CD14-positive monocyte (primary cell): ENCODE measurements around the gene DMRT1. TPM values are rescaled to one million over a fixed set of nuclear protein-coding genes. Genes with fewer than 3 reads are reported as not detected.

Experiments used
- DNase-seq, 3 donors: peaks; one replicate each; pipeline ENCODE4 v3.0.0-alpha.2; 2011 to 2022
- H2AFZ ChIP-seq: 2 replicates; pipeline ENCODE4 v1.6.0; 2012; ENCODE audit warnings: mild to moderate bottlenecking, low read depth, low read length, inconsistent platforms; ENCODE audit not compliant: insufficient read depth, poor library complexity, severe bottlenecking
- H3K27ac ChIP-seq, 2 donors: 1 replicate in 1 of 2; 2 replicates in 1 of 2; pipeline ENCODE4 v1.5.1; 2012 to 2013; ENCODE audit warnings: low read length in 2 of 2, control low read depth in 1 of 2, inconsistent platforms in 1 of 2, low read depth in 1 of 2, mild to moderate bottlenecking in 1 of 2
- H3K27me3 ChIP-seq, 2 donors: one replicate each; pipeline versions ENCODE4 v1.6.0 to v1.6.1; 2011 to 2013; ENCODE audit warnings: low read length in 2 of 2; ENCODE audit not compliant: control insufficient read depth in 2 of 2, insufficient read depth in 2 of 2
- H3K36me3 ChIP-seq, 2 donors: replicated peaks in 1 of 2; 1 replicate in 1 of 2; 2 replicates in 1 of 2; pipeline versions ENCODE4 v1.5.1 to v1.6.1; 2012 to 2013; ENCODE audit warnings: low read length in 2 of 2, control low read depth in 1 of 2, inconsistent platforms in 1 of 2, mild to moderate bottlenecking in 1 of 2; ENCODE audit not compliant: insufficient read depth in 2 of 2, control insufficient read depth in 1 of 2
- H3K4me1 ChIP-seq, 2 donors: 1 replicate in 1 of 2; 2 replicates in 1 of 2; pipeline versions ENCODE4 v1.5.1 to v1.6.1; 2012 to 2013; ENCODE audit warnings: low read length in 2 of 2, control low read depth in 1 of 2, inconsistent platforms in 1 of 2, mild to moderate bottlenecking in 1 of 2, moderate library complexity in 1 of 2; ENCODE audit not compliant: insufficient read depth in 2 of 2, control insufficient read depth in 1 of 2
- H3K4me2 ChIP-seq: replicated peaks from 2 replicates; pipeline ENCODE3; 2012; ENCODE audit warnings: low read length, moderate library complexity, mild to moderate bottlenecking; ENCODE audit not compliant: poor library complexity, severe bottlenecking; ENCODE audit errors: extremely low read depth
- H3K4me3 ChIP-seq, 3 experiments: fragments of 200-600 bp in 1 of 3; sonication (generic) in 1 of 3; replicated peaks in 1 of 3; 1 replicate in 2 of 3; 2 replicates in 1 of 3; pipeline ENCODE4 v1.5.1; 2011 to 2013; ENCODE audit warnings: low read length in 3 of 3, mild to moderate bottlenecking in 3 of 3, control low read depth in 2 of 3, low read depth in 2 of 3, inconsistent platforms in 1 of 3, moderate library complexity in 1 of 3
- H3K79me2 ChIP-seq: 2 replicates; pipeline ENCODE4 v1.6.0; 2012; ENCODE audit warnings: mild to moderate bottlenecking, control low read depth, inconsistent platforms, low read length, moderate library complexity; ENCODE audit not compliant: insufficient read depth
- H3K9ac ChIP-seq: 2 replicates; pipeline ENCODE4 v1.6.0; 2017; ENCODE audit warnings: low read length, mild to moderate bottlenecking; ENCODE audit not compliant: insufficient read depth, poor library complexity, severe bottlenecking
- H3K9me3 ChIP-seq, 2 donors: replicated peaks in 1 of 2; 1 replicate in 1 of 2; 2 replicates in 1 of 2; pipeline versions ENCODE4 v1.5.1 to v1.6.1; 2012 to 2013; ENCODE audit warnings: low read length in 2 of 2, control low read depth in 1 of 2; ENCODE audit not compliant: control insufficient read depth in 1 of 2, insufficient read depth in 1 of 2
- H4K20me1 ChIP-seq: 2 replicates; pipeline ENCODE4 v1.6.0; 2012; ENCODE audit warnings: mild to moderate bottlenecking, low read length, control low read depth, moderate library complexity; ENCODE audit not compliant: insufficient read depth
- H3K27ac Mint-ChIP-seq, 7 donors: one replicate each; pipeline ENCODE4 v1.8.0; 2020; ENCODE audit warnings: mild to moderate bottlenecking in 7 of 7, mixed read lengths in 7 of 7, moderate library complexity in 6 of 7, inconsistent platforms in 2 of 7
- H3K27me3 Mint-ChIP-seq, 3 donors: one replicate each; pipeline ENCODE4 v1.8.0; 2021 to 2022; ENCODE audit warnings: low read depth in 3 of 3, mild to moderate bottlenecking in 3 of 3, mixed read lengths in 3 of 3, moderate library complexity in 3 of 3, inconsistent platforms in 1 of 3
- H3K36me3 Mint-ChIP-seq, 2 donors: one replicate each; pipeline ENCODE4 v1.8.0; 2020; ENCODE audit warnings: mixed read lengths in 2 of 2, inconsistent platforms in 1 of 2, mild to moderate bottlenecking in 1 of 2
- H3K4me1 Mint-ChIP-seq: one replicate; pipeline ENCODE4 v1.8.0; 2020; ENCODE audit warnings: mild to moderate bottlenecking, mixed read lengths
- H3K4me3 Mint-ChIP-seq, 2 donors: one replicate each; pipeline ENCODE4 v1.8.0; 2020; ENCODE audit warnings: mild to moderate bottlenecking in 2 of 2, mixed read lengths in 2 of 2, moderate library complexity in 1 of 2
- H3K9me3 Mint-ChIP-seq, 7 donors: one replicate each; pipeline ENCODE4 v1.8.0; 2020 to 2022; ENCODE audit warnings: mixed read lengths in 7 of 7, mild to moderate bottlenecking in 6 of 7, moderate library complexity in 6 of 7, inconsistent platforms in 2 of 7
- CTCF ChIP-seq: fragments of 200-600 bp; IDR thresholded peaks from one replicate; pipeline ENCODE4 v1.8.0; 2022; ENCODE audit warnings: antibody characterized with exemption, mild to moderate bottlenecking
- WGBS: methylation state at CpG from one replicate; pipeline ENCODE4 v1.1.5; 2013; ENCODE audit warnings: missing lambda C conversion rate; ENCODE audit not compliant: insufficient coverage; 5-methylcytosine and 5-hydroxymethylcytosine counted together
- intact Hi-C, 2 donors: fragments of 100-400 bp; cut with micrococcal nuclease; formaldehyde crosslinking; loops; one replicate each; pipeline versions ENCODE4 v1.15.0 to v1.15.1; 2023
- polyA plus RNA-seq, 3 donors: library from polyadenylated mRNA; depleted of rRNA in 1 of 3; unstranded in 2 of 3; stranded (reverse) in 1 of 3; fragments of 300-500 nt in 2 of 3; fragments of >200 nt in 1 of 3; fragmentation: Illumina TruSeq in 2 of 3; gene quantifications; 1 replicate in 2 of 3; 2 replicates in 1 of 3; pipeline ENCODE4 v1.2.3, GENCODE V29; 2012 to 2021

DMRT1 gene
- polyA plus RNA-seq, 3 donors = not detected

DNA sequence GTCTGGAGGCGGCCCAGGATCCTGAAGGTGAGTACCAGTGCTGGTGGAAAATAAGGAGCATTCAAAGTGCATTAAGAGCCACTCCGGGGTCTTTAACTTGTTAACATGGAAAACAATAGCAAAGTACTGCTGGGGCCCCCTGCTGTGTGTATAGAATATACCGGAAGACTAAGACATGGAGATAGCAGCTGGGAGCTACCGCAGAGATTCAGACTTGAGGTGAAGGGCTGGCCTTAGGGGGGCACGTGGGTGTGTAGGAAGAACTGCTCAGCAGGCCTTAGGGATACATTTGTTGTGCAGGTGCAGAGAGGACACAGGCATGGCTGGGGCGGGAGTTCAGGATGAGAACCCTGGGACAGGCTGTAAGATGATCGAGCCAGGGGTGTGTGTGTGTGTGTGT, 1.2 kb upstream of the DMRT1 start:
- Mint-ChIP-seq H3K36me3 (no peaks in the 10 kb centered on the region), H3K27ac (peak overlapping the region in 1 of 7 donors; percentile 8), H3K4me3 (peak overlapping the region in 1 of 2 donors; percentile 76), H3K4me1 (no peaks in the 10 kb centered on the region), H3K9me3 (peaks cover 0 to 4% (median 2%) of the 10 kb centered on the region in 7 donors), H3K27me3 (peaks cover 71 to 79% (median 72%) of the 10 kb centered on the region in 3 donors)
- H2AFZ ChIP-seq = no peak overlapping the region
- no peaks in the 10 kb centered on the region for H4K20me1 ChIP-seq
- no peak for TF ChIP-seq CTCF
- DNase-seq = no peak
- H3K79me2 ChIP-seq = no peaks in the 10 kb centered on the region
- H3K4me1 ChIP-seq = no peaks in the 10 kb centered on the region
- 36% methylated on average over 5 of the region's 7 CpGs for WGBS
- H3K9ac ChIP-seq = no peak overlapping the region
- intact Hi-C loops = no loop called here
- H3K4me2 ChIP-seq = no peak overlapping the region
- H3K9me3 ChIP-seq = peaks cover 0 to 17% of the 10 kb centered on the region in 2 donors
- H3K27ac ChIP-seq = no peak overlapping the region
- no peak overlapping the region for H3K4me3 ChIP-seq
- H3K27me3 ChIP-seq = peaks cover 34 to 65% of the 10 kb centered on the region in 2 donors
- H3K36me3 ChIP-seq = no peaks in the 10 kb centered on the region

DNA sequence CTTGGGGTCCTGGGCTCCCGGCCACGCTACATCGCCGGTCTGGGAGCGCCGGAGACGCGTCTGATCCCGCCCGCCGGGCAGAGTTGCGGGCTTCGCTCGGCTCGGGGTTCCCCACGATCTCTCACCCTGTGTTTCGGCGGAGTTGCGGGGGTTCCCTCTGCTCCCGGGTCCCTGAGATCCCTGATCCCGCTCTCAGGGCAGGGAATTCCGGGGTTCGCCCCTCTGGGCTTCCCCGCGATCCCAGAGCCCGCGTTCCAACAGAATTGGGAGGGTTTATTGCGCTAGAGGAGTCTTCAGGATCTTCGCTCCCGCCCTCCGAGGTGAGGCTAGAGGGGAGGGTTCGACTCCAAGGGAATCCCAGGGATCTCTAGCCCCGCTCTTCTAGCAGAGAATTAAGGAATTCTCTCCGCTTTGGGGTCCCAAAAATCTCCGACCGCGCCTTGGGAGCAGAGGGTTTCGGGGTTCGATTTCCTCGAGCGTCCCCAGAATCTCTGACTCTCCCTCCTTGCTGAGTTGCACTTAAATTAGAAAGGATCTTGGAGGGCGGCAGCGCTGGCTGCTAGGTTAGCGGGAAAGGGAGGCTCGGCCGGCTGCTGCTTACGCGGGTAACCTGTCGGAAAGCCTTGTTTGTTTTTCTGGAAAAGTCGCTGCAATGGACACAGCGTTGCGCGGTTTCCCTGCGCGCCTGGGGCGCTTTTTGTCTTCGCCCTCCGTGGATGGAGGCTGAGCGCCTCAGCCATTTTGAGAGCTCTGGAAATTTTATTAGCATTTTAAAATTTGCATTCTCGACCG, 1.3 kb downstream of the DMRT1 start:
- Histone ChIP-seq H3K79me2 (no peaks in the 10 kb centered on the region), H3K27me3 (peaks cover 39 to 85% of the 10 kb centered on the region in 2 donors), H3K36me3 (no peaks in the 10 kb centered on the region), H3K4me2 (no peak overlapping the region), H3K4me1 (no peaks in the 10 kb centered on the region), H3K9me3 (peaks cover 0 to 17% of the 10 kb centered on the region in 2 donors), H3K4me3 (no peak overlapping the region), H3K9ac (no peak overlapping the region), H3K27ac (no peak overlapping the region), H4K20me1 (no peaks in the 10 kb centered on the region), H2AFZ (no peak overlapping the region)
- Mint-ChIP-seq H3K9me3 (peaks cover 0 to 4% (median 2%) of the 10 kb centered on the region in 7 donors), H3K36me3 (no peaks in the 10 kb centered on the region), H3K27me3 (peaks cover 74 to 90% (median 77%) of the 10 kb centered on the region in 3 donors), H3K4me3 (peak overlapping the region in 1 of 2 donors; percentile 81), H3K27ac (no peak overlapping the region), H3K4me1 (no peaks in the 10 kb centered on the region)
- intact Hi-C loops = no loop called here
- no peak for DNase-seq
- WGBS = 8% methylated on average over 61 of the region's 61 CpGs
- TF ChIP-seq CTCF = no peak
